GM12875 (cell line): ENCODE data around the gene FAR2.

Experiments used
- H3K4me3 ChIP-seq: one replicate; pipeline ENCODE4 v1.5.1; 2011; ENCODE audit warnings: low read depth, low read length, control low read depth
- TF ChIP-seq, protein P1 (sequence below): IDR thresholded peaks from 2 replicates; pipeline ENCODE4 v1.5.1; 2011; ENCODE audit warnings: low read depth, mild to moderate bottlenecking, control low read depth, inconsistent platforms, low read length, moderate library complexity, borderline replicate concordance; ENCODE audit not compliant: insufficient read depth

The FAR2 gene

DNA sequence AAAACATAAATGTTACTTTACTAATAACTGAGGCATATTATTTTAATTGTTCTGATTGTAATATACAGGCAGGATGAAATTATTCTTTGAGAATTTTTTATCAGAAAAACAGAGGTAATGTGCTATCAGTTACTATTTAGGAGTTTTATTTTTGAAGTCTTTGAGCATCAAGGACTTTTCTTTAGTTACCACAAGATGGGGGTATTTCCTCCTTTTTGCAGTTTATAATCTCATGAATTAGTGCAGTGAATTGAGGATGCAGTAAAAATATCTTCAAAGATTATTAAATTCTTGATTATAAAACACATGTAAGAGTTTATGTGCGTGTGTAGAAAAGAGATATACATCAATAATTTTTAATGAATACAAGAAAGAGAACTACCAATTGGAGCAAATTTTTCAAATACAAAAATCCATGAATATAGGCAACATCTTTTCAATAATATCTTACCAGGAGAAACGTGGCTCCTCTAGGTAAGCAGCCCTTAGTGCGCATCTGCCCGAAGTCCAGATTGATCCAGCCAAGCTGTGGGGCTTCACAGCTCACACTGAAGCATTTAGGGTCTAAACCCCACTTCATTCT lies 160.3 kb downstream of the FAR2 start:
- TF ChIP-seq, protein P1, sequence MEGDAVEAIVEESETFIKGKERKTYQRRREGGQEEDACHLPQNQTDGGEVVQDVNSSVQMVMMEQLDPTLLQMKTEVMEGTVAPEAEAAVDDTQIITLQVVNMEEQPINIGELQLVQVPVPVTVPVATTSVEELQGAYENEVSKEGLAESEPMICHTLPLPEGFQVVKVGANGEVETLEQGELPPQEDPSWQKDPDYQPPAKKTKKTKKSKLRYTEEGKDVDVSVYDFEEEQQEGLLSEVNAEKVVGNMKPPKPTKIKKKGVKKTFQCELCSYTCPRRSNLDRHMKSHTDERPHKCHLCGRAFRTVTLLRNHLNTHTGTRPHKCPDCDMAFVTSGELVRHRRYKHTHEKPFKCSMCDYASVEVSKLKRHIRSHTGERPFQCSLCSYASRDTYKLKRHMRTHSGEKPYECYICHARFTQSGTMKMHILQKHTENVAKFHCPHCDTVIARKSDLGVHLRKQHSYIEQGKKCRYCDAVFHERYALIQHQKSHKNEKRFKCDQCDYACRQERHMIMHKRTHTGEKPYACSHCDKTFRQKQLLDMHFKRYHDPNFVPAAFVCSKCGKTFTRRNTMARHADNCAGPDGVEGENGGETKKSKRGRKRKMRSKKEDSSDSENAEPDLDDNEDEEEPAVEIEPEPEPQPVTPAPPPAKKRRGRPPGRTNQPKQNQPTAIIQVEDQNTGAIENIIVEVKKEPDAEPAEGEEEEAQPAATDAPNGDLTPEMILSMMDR: no peak
- no peak overlapping the region for H3K4me3 ChIP-seq

DNA sequence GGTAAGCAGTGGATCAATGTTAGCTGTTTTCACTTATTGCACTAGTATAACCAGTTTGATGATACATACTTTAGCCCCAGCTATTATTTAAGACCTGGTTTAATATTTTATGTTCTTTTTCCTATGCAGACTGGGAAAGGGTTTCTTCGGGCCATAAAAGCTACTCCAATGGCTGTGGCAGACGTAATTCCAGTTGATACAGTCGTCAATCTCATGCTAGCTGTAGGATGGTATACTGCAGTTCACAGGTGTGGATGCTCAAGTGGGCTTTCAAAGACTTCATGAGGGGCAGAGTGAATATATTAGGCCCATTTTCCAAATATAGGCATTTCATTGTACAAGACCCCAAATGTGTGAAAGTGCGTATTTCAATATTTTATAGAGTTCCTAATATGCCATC lies 161.8 kb downstream of the FAR2 start:
- TF ChIP-seq, protein P1: no peak
- no peak overlapping the region for H3K4me3 ChIP-seq

DNA sequence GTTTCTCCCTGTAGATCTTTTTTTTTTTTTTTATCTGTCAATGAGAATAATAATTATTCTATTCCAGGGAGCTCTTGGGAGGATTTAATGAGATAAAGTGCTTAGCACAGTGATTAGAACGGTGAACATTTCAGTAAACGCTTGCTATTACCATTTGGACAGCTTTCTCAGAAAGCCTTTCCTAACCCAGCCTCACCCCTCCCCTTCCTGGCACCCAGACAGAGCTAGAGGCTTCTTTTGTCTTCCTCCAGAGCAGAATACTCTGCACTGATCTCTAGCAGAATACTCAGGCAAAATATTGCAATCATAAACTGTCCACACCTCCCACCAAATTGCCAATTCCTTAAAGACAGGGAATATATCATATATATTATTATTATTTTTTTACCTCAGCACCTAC lies 165.3 kb downstream of the FAR2 start:
- TF ChIP-seq, protein P1: no peak

DNA sequence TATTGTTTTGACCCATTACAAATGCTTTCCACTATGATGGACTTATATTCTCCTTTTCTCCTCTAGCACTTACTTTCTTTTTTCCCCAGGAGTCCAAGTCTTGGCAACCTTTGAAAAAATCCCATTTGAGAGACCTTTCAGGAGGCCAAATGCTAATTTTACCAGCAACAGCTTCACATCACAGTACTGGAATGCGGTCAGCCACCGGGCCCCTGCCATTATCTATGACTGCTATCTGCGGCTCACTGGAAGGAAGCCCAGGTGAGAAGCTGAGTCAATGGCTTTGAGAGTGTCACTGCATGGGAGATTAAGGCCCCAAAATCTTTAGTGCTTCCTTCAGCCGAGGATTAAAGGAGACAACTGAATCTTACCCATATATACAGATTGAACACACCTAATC lies 167.7 kb downstream of the FAR2 start:
- TF ChIP-seq, protein P1: no peak
- H3K4me3 ChIP-seq: no peak overlapping the region

More for the DNA sequence above, 165.3 kb downstream of the FAR2 start:
- H3K4me3 ChIP-seq: no peak overlapping the region

DNA sequence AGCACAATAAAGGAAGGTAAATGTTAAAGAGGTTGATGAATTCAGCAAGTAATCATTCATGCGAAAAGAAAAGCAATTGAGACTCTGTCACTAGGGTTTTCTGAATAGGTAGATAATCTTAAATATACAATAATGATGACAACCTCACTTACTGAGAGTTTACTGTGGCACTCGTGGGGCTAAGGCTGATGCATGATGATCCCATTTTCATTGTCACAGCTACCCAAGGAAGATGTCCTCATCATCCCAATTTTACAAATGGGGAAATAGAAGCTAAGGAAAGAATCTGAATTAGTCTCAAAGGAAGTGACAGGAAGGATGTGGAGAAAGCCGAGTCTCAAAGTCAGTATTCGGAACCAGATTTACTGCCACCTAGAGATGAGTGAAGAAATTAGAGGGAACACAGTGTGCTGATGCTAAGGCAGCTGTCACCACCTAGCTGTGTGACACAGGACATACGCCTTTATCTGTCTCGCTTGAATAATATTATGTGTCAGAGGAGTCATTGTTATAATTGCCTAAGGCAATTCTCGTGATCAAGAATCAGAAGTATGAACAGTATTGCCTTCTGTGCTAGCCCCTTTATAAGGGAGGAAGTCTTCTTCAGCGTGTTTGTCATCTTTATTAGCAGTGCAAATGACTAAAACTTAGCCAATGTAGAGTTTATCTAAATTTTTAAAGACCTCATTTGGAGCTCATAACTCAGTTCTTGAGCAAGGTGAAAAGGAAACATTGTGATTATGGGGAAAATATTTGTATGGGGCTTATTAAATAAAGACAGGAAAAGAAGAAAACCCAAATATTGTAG lies 168.7 kb downstream of the FAR2 start:
- no peak overlapping the region for H3K4me3 ChIP-seq
- TF ChIP-seq, protein P1: peak; percentile 71

DNA sequence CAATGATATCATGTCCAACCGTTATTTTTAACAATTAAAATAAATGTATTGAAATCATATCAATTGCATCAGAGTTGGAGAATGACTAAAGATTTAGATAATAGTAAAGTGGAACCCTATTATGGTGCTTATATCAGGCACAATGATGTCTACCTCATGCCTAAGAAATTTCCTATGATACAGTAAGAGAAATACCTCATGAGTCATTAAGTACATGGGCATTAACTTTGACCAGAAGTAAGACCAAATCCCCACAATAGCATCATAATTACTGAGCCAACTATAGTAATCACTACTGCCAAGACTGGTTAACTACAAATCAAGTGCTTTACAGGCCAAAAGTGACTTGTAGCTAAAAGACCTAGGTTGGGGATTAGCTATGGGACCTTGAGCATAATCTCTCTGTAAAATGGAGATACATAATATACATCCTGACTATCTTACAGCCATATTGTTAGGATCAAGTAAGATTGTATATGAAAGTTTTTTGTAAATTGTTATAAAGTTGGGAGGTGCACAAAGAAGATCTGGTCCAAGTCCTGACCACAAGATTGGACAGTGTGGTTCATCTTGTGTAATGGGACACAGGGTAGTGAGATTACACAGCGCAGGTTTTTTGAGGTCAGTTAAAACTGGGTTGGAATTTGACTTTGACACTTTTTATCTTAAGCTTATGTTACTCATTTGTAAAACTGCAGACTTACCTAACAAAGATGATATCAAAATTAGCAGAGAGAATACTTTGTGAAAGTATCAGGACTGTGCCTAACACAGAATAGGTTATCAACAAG lies 171.4 kb downstream of the FAR2 start:
- TF ChIP-seq, protein P1: no peak
- H3K4me3 ChIP-seq: no peak overlapping the region
